Nephron (organoid): ENCODE data around the gene CAND1.

Experiments
- H3K27ac Mint-ChIP-seq, 3 experiments: 2 replicates each; pipeline ENCODE4 v1.8.0; 2020; ENCODE audit warnings: mixed read lengths in 3 of 3, mild to moderate bottlenecking in 2 of 3, moderate library complexity in 1 of 3
- H3K27me3 Mint-ChIP-seq: 2 replicates; pipeline ENCODE4 v1.8.0; 2021; ENCODE audit warnings: low read depth, mild to moderate bottlenecking, moderate library complexity, mixed read lengths
- H3K36me3 Mint-ChIP-seq: 2 replicates; pipeline ENCODE4 v1.8.0; 2020; ENCODE audit warnings: low read depth, mixed read lengths
- H3K4me1 Mint-ChIP-seq: 2 replicates; pipeline ENCODE4 v1.8.0; 2020; ENCODE audit warnings: mixed read lengths
- H3K4me3 Mint-ChIP-seq, 3 experiments: 2 replicates each; pipeline ENCODE4 v1.8.0; 2020; ENCODE audit warnings: mild to moderate bottlenecking in 3 of 3, mixed read lengths in 3 of 3, moderate library complexity in 2 of 3
- H3K9me3 Mint-ChIP-seq: 2 replicates; pipeline ENCODE4 v1.8.0; 2020; ENCODE audit warnings: mixed read lengths
- TF ChIP-seq, protein P1 (sequence below), 3 experiments: fragments of 200-600 bp; sonication (generic); IDR thresholded peaks; one replicate each; pipeline ENCODE4 v1.5.0; 2021; ENCODE audit warnings: antibody characterized with exemption in 3 of 3; ENCODE audit not compliant: unreplicated experiment in 3 of 3

The CAND1 gene

DNA sequence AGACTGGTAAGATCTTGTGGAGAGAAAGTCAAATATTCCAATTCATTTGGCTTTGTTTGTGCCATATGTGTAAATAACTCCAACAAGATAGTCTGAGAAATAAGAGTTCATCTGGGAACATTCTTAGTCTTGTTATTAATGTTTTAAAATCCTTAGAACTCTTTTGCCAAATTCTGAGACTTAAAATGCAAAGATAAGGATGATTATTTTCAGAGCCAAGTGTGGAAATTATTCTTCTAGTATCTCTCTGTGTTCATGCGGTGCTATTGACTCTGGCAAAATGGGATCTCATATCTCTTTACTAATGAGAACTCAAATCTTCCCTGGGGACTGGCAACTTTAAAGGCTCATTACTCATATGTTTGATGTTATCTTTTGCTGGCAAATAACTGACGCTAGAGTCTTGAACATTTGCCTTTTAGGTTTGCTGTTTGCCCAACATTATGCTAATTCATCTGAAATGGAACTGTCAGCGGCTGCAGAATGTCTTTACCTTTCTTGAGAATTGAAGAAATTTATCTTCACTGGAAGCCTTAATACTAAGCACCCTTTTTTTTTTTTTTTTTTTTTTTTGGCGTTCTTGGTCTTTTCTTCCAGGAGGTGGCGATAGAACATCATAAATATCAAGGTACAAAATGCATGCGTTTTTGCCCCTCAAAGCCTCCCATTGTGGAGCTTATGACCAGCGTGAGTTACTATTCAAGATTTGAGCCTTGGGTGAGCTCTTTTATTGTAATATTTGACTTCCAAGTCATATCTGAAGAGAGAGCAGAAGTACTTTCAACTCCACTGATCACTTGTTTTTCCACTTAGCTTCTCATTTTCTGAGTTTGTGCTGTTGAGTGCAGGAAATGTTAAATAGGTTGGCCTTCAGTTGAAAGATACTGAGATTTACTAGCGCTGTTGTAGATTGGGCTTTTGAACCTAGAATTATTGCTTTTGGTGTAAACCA is 86.5 kb downstream of the CAND1 start:
- H3K27ac Mint-ChIP-seq, result peak overlapping the region; percentile 42 to 73 (median 72)
- TF ChIP-seq, protein P1, sequence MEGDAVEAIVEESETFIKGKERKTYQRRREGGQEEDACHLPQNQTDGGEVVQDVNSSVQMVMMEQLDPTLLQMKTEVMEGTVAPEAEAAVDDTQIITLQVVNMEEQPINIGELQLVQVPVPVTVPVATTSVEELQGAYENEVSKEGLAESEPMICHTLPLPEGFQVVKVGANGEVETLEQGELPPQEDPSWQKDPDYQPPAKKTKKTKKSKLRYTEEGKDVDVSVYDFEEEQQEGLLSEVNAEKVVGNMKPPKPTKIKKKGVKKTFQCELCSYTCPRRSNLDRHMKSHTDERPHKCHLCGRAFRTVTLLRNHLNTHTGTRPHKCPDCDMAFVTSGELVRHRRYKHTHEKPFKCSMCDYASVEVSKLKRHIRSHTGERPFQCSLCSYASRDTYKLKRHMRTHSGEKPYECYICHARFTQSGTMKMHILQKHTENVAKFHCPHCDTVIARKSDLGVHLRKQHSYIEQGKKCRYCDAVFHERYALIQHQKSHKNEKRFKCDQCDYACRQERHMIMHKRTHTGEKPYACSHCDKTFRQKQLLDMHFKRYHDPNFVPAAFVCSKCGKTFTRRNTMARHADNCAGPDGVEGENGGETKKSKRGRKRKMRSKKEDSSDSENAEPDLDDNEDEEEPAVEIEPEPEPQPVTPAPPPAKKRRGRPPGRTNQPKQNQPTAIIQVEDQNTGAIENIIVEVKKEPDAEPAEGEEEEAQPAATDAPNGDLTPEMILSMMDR (IDR thresholded peaks at IDR 0.05; ENCODE audit: unreplicated experiment in 3 of 3), result peak; percentile 68 to 73 (median 69)
- peak overlapping the region in 2 of 3 experiments; percentile 27 to 29 for H3K4me3 Mint-ChIP-seq
- no peaks in the 10 kb centered on the region for H3K27me3 Mint-ChIP-seq
- H3K4me1 Mint-ChIP-seq, result peaks cover 61% of the 10 kb centered on the region
- H3K36me3 Mint-ChIP-seq, result no peaks in the 10 kb centered on the region
- H3K9me3 Mint-ChIP-seq, result peaks cover 3% of the 10 kb centered on the region

DNA sequence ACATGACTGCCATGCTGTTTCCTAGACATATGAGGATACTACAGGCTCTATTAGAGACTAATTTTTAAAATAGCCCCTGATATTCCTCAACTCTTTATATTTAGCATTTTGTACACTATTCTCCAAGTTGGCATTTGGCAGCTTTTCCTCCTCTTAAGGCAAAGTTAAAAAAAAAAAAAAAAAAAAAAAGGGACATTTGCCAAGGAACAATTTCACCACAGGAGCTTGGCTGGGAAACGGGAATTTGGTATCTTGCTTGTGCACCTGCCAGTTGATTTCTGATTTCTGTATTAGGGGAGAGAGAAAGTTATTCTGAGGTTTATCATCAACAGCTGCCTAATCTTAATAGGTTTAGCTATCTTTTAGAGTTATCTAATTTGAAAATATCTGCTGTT is 87.2 kb downstream of the CAND1 start:
- TF ChIP-seq, protein P1 (IDR thresholded peaks at IDR 0.05; ENCODE audit: unreplicated experiment in 3 of 3), result no peak
- Mint-ChIP-seq H3K4me3 (no peak overlapping the region), H3K27ac (peak overlapping the region; percentile 42 to 73 (median 72)), H3K4me1 (peaks cover 61% of the 10 kb centered on the region), H3K36me3 (no peaks in the 10 kb centered on the region), H3K9me3 (peaks cover 4% of the 10 kb centered on the region), H3K27me3 (no peaks in the 10 kb centered on the region)

DNA sequence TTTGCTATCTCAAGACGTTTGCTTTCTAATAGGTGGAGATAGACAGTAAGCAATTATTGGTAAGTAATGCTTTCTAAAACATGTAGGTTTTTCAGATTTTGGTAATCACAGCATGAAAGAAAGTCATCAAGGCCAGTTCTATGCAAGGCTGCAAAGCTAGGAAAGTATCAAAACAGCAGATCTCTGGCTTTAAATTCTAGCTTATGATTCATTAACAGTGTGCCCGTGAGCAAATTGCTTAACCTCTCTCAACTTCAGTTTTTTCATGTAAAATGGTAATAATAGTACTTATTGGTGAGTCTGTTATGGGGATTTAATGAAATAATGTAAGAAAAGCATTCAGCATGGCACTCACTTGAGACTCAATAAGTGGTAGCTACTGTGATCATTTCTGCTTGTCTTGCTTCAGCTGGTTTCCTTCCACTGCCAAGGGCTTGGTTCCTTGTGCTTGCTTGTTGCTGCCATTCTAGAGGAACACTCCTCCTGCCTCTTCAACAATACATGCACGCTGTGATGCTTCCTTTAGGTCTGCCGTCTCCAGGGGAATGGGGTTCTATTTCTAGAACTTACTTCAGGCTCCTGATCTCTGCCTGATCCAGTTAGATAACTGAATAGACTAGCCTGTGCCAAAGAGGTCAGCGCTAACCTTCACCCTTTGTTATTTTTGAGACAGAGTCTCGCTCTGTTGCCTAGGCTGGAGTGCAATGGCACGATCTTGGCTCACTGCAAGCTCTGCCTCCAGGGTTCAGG is 88.4 kb downstream of the CAND1 start:
- TF ChIP-seq, protein P1 (IDR thresholded peaks at IDR 0.05; ENCODE audit: unreplicated experiment in 3 of 3), result no peak
- H3K9me3 Mint-ChIP-seq, result peaks cover 4% of the 10 kb centered on the region
- no peaks in the 10 kb centered on the region for H3K27me3 Mint-ChIP-seq
- H3K36me3 Mint-ChIP-seq, result no peaks in the 10 kb centered on the region
- peak overlapping the region; percentile 36 to 73 (median 57) for H3K27ac Mint-ChIP-seq
- H3K4me1 Mint-ChIP-seq, result peaks cover 61% of the 10 kb centered on the region
- H3K4me3 Mint-ChIP-seq, result no peak overlapping the region

DNA sequence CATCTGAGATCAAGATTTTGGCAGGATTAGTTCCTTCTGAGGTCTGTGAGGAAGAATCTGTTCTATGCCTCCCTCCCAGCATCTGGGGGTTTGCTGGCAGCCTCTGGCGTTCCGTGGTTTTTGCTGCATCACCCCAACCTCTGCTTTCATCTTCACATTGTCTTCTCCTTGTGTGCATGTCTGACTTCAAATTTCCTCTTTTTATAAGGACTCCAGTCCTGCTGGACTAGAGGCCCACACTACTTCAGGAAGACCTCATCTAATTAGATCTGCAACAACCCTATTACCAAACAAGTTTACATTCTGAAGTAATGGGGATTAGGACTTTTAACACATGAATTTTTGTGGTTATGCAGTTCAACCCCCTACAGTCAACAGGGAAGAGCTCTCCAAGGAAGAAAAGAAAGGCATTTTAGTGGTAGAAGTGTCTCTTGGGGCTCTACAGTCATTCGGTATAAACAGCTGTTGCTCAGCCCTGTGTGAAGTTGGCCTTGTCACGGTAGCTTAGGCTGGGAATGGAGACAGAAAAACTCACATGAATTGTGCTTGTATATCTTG is 89.7 kb downstream of the CAND1 start:
- no peaks in the 10 kb centered on the region for H3K36me3 Mint-ChIP-seq
- no peaks in the 10 kb centered on the region for H3K27me3 Mint-ChIP-seq
- H3K4me3 Mint-ChIP-seq, result peak overlapping the region in 1 of 3 experiments; percentile 20
- H3K4me1 Mint-ChIP-seq, result peaks cover 58% of the 10 kb centered on the region
- H3K27ac Mint-ChIP-seq, result peak overlapping the region; percentile 73 to 83 (median 75)
- TF ChIP-seq, protein P1 (IDR thresholded peaks at IDR 0.05; ENCODE audit: unreplicated experiment in 3 of 3), result no peak
- peaks cover 4% of the 10 kb centered on the region for H3K9me3 Mint-ChIP-seq

DNA sequence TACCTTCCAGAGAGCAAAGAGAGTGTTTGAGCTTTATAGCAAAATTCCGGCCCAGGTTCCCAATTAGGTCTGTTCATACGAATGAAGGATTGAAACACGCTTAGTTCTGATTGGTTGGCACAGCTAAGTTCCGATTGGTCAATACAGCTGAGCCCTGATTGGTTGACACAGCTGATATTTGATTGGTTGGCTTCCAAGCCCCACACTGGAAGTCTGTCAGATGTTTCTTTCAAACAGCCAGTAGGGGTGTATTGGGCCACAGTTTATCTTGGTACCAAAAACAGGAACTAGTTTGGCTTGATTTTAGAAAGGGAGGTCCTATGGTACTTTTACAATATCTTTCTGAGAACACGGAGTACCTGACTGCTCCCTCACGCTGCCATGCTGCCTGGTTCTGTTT is 93.4 kb downstream of the CAND1 start:
- peaks cover 3% of the 10 kb centered on the region for H3K27me3 Mint-ChIP-seq
- TF ChIP-seq, protein P1 (IDR thresholded peaks at IDR 0.05; ENCODE audit: unreplicated experiment in 3 of 3), result no peak
- peaks cover 39% of the 10 kb centered on the region for H3K4me1 Mint-ChIP-seq
- H3K4me3 Mint-ChIP-seq, result no peak overlapping the region
- no peak overlapping the region for H3K27ac Mint-ChIP-seq
- peaks cover 4% of the 10 kb centered on the region for H3K9me3 Mint-ChIP-seq
- no peaks in the 10 kb centered on the region for H3K36me3 Mint-ChIP-seq
